GM23248 (cell line): Measurements from ENCODE around the gene KLHL24. TPM values are rescaled to one million over a fixed set of nuclear protein-coding genes. Genes with fewer than 3 reads are reported as not detected.

Experiments used
- DNase-seq: peaks from one replicate; pipeline ENCODE4 v3.0.0-alpha.2; 2015
- H2AFZ ChIP-seq: fragments of 200-600 bp; sonication (generic); 2 replicates; pipeline ENCODE4 v1.6.1; 2016; ENCODE audit warnings: antibody characterized with exemption
- H3F3A ChIP-seq: fragments of 200-600 bp; sonication (generic); 2 replicates; pipeline ENCODE4 v1.6.1; 2016; ENCODE audit warnings: mild to moderate bottlenecking, antibody characterized with exemption, mixed run types; ENCODE audit not compliant: insufficient read depth
- H3K27ac ChIP-seq: fragments of 200-600 bp; sonication (generic); 2 replicates; pipeline ENCODE4 v1.5.1; 2016; ENCODE audit warnings: mild to moderate bottlenecking
- H3K27me3 ChIP-seq: fragments of 200-600 bp; sonication (generic); replicated peaks from 2 replicates; pipeline ENCODE4 v1.6.1; 2016; ENCODE audit warnings: mild to moderate bottlenecking; ENCODE audit not compliant: insufficient read depth
- H3K36me3 ChIP-seq: fragments of 200-600 bp; sonication (generic); 2 replicates; pipeline ENCODE4 v1.6.1; 2016; ENCODE audit warnings: low read depth, mild to moderate bottlenecking
- H3K4me1 ChIP-seq: fragments of 200-600 bp; sonication (generic); 2 replicates; pipeline ENCODE4 v1.6.1; 2016; ENCODE audit warnings: mild to moderate bottlenecking; ENCODE audit not compliant: insufficient read depth
- H3K4me2 ChIP-seq: fragments of 200-600 bp; sonication (generic); one replicate; pipeline ENCODE4 v1.6.1; 2016; ENCODE audit warnings: mild to moderate bottlenecking; ENCODE audit not compliant: unreplicated experiment
- H3K4me3 ChIP-seq: fragments of 200-600 bp; sonication (generic); 2 replicates; pipeline ENCODE4 v1.5.1; 2016; ENCODE audit warnings: mild to moderate bottlenecking
- H3K79me2 ChIP-seq: fragments of 200-600 bp; sonication (generic); 2 replicates; pipeline ENCODE4 v1.6.1; 2016; ENCODE audit warnings: mild to moderate bottlenecking; ENCODE audit not compliant: insufficient read depth
- H3K9ac ChIP-seq: fragments of 200-600 bp; sonication (generic); 2 replicates; pipeline ENCODE4 v1.6.1; 2016; ENCODE audit warnings: mild to moderate bottlenecking
- H3K9me2 ChIP-seq: fragments of 200-600 bp; sonication (generic); 2 replicates; pipeline ENCODE4 v1.6.1; 2016; ENCODE audit warnings: mixed run types, mild to moderate bottlenecking, moderate library complexity; ENCODE audit not compliant: insufficient read depth
- H3K9me3 ChIP-seq: fragments of 200-600 bp; sonication (generic); one replicate; pipeline ENCODE4 v1.6.1; 2017; ENCODE audit warnings: low read depth
- H4K20me1 ChIP-seq: fragments of 200-600 bp; sonication (generic); 2 replicates; pipeline ENCODE4 v1.6.0; 2016; ENCODE audit not compliant: insufficient read depth
- EZH2 ChIP-seq: fragments of 200-600 bp; sonication (generic); IDR thresholded peaks from 2 replicates; pipeline ENCODE4 v1.6.1; 2018; ENCODE audit warnings: antibody characterized with exemption, mild to moderate bottlenecking; ENCODE audit not compliant: insufficient read depth, poor library complexity, severe bottlenecking
- EZH2phosphoT487 ChIP-seq: fragments of 200-600 bp; sonication (generic); IDR thresholded peaks from 2 replicates; pipeline ENCODE4 v1.6.1; 2018; ENCODE audit warnings: antibody characterized with exemption, moderate library complexity, mild to moderate bottlenecking, low read depth; ENCODE audit not compliant: insufficient read depth
- WGBS, 2 experiments: methylation state at CpG; one replicate each; pipeline ENCODE4 v1.1.6; 2015 to 2017; ENCODE audit warnings: low lambda C conversion rate in 2 of 2, low coverage in 1 of 2; ENCODE audit errors: missing lambda C conversion rate in 2 of 2; 5-methylcytosine and 5-hydroxymethylcytosine counted together
- in situ Hi-C: fragments of 300-500 bp; cut with MboI; formaldehyde crosslinking; loops from 2 replicates; pipeline ENCODE4 v1.15.0; 2020
- polyA plus RNA-seq: library from polyadenylated mRNA; unstranded; fragments of >200 nt; fragmentation: Nextera tagmentation; extraction: Ambion mirVana; gene quantifications from 2 replicates; pipeline ENCODE4 v1.2.1, GENCODE V29; 2016
- total RNA-seq: library from RNA; depleted of rRNA; stranded (reverse); fragments of >200 nt; shearing (Covaris generic); gene quantifications from 2 replicates; pipeline ENCODE4 v1.2.3, GENCODE V29; 2014

The KLHL24 gene
- total and polyA plus RNA-seq, 2 experiments from 2014 or later = 11.7 to 18.3 TPM

DNA sequence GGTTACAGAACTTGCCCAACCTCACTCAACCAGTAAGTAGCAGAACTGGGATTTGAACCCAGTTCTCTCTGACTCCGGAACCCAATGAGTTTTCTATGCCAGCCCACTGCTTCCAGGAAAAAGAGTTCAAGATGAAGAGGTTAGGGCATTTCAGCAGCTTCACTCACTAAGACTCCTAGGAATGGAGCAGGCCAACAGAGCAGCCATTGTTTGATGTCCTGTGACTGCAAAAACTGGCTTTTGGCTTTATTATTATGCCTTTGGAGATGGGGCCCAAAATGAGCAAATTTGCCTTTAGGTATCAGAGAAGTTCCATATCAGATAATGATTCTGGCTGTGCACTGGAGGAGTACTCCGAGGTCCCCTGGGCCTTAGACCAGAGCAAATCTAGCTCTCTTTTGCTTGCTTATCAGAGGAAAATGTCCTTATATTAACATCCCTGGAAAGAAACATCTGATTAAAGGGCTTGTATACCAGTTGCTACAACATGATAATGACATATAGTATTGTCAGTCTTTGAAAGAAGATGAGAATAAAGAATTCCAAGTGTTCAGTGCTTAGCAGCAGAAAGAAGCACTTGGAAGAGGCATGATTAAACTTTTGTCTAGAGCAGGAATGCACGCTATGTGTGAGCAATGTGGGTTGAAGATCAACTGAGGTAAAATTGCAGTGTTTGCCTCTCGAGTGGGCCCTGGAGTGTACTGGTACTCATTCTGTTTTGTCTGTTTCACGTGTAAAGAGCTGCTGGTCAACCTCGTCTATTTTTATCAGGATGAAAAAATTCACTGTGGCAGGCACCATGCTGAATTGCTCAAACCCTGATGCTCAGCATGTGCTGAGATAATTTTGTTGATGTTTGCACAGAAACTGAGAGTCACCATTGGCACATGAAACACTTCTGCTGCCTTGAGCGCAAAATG, 21.8 kb upstream of the KLHL24 start:
- H3K27ac ChIP-seq = no peak overlapping the region
- H3K36me3 ChIP-seq = no peaks in the 10 kb centered on the region
- TF ChIP-seq EZH2 (no peak), EZH2phosphoT487 (no peak)
- H3F3A ChIP-seq = no peaks in the 10 kb centered on the region
- no peak overlapping the region for H3K4me2 ChIP-seq
- 33 to 38% methylated on average over 7 of the region's 7 CpGs for WGBS, 2 experiments
- H3K9me2 ChIP-seq = no peaks in the 10 kb centered on the region
- H3K9me3 ChIP-seq = no peaks in the 10 kb centered on the region
- DNase-seq = peak; percentile 30
- H4K20me1 ChIP-seq = no peaks in the 10 kb centered on the region
- in situ Hi-C loops = no loop called here
- H3K27me3 ChIP-seq = peaks cover 16% of the 10 kb centered on the region
- no peak overlapping the region for H2AFZ ChIP-seq
- no peaks in the 10 kb centered on the region for H3K4me1 ChIP-seq
- no peaks in the 10 kb centered on the region for H3K79me2 ChIP-seq
- H3K9ac ChIP-seq = no peak overlapping the region
- H3K4me3 ChIP-seq = no peak overlapping the region

- Histone ChIP-seq H4K20me1 (no peaks in the 10 kb centered on the region), H3F3A (no peaks in the 10 kb centered on the region), H3K9ac (no peak overlapping the region), H3K36me3 (no peaks in the 10 kb centered on the region), H3K27me3 (peaks cover 21% of the 10 kb centered on the region), H3K9me3 (no peaks in the 10 kb centered on the region), H2AFZ (no peak overlapping the region), H3K4me3 (no peak overlapping the region), H3K4me2 (no peak overlapping the region), H3K79me2 (no peaks in the 10 kb centered on the region), H3K9me2 (no peaks in the 10 kb centered on the region), H3K27ac (no peak overlapping the region), H3K4me1 (no peaks in the 10 kb centered on the region)
- TF ChIP-seq EZH2phosphoT487 = no peak
- no peak for TF ChIP-seq EZH2
- no peak for DNase-seq
- 52 to 58% methylated on average over 2 of the region's 2 CpGs for WGBS, 2 experiments
- in situ Hi-C loops = no loop called here
Observed at GRCh38 chr3:183618542-183618941, 16.9 kb upstream of the KLHL24 start.

DNA sequence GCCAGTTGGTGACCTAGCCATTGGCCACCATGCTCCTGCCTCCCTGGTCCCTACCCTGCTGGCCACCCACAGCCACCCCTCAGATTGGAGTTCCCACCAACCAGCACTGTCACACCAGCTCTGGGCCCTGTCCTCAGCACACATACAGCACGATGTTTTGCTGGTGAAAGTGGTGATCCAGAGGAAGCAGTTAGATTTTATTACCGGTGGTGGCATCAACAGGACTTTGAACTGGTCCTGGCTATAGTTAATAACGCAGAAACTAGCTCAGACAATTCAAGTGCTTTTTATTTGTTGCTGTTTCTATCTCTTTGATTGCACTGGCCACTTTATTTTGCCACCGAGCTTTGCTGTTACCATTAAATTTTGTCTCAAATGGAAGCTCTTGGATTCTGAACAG, 16.4 kb upstream of the KLHL24 start:
- Histone ChIP-seq H3K4me3 (no peak overlapping the region), H2AFZ (no peak overlapping the region), H3K9me3 (no peaks in the 10 kb centered on the region), H3K79me2 (no peaks in the 10 kb centered on the region), H3K9me2 (no peaks in the 10 kb centered on the region), H4K20me1 (no peaks in the 10 kb centered on the region), H3K27ac (no peak overlapping the region), H3K4me2 (no peak overlapping the region), H3K4me1 (no peaks in the 10 kb centered on the region), H3K27me3 (peaks cover 21% of the 10 kb centered on the region), H3K36me3 (no peaks in the 10 kb centered on the region), H3K9ac (no peak overlapping the region), H3F3A (no peaks in the 10 kb centered on the region)
- WGBS, 2 experiments = 67 to 71% methylated on average over 4 of the region's 4 CpGs
- in situ Hi-C loops = no loop called here
- TF ChIP-seq EZH2phosphoT487 (no peak), EZH2 (no peak)
- DNase-seq = no peak

- no peaks in the 10 kb centered on the region for H3K4me1 ChIP-seq
- no peak overlapping the region for H3K27ac ChIP-seq
- H3K4me2 ChIP-seq = no peak overlapping the region
- H3F3A ChIP-seq = no peaks in the 10 kb centered on the region
- no peak for DNase-seq
- no peaks in the 10 kb centered on the region for H3K79me2 ChIP-seq
- no peak overlapping the region for H3K9ac ChIP-seq
- H3K4me3 ChIP-seq = no peak overlapping the region
- TF ChIP-seq EZH2phosphoT487 (no peak), EZH2 (no peak)
- no peaks in the 10 kb centered on the region for H3K9me3 ChIP-seq
- H3K9me2 ChIP-seq = no peaks in the 10 kb centered on the region
- peaks cover 21% of the 10 kb centered on the region for H3K27me3 ChIP-seq
- in situ Hi-C loops = no loop called here
- no peaks in the 10 kb centered on the region for H4K20me1 ChIP-seq
- H3K36me3 ChIP-seq = no peaks in the 10 kb centered on the region
- no peak overlapping the region for H2AFZ ChIP-seq
Observed at GRCh38 chr3:183619624-183620251, 15.7 kb upstream of the KLHL24 start.
